Kidney epithelial cell (primary cell): ENCODE data around the gene FGFR3. TPM values are rescaled to one million over a fixed set of nuclear protein-coding genes. Genes with fewer than 3 reads are reported as not detected.

Source experiments
- DNase-seq: peaks from one replicate; pipeline ENCODE4 v3.0.0-alpha.2; 2010; ENCODE audit warnings: low read depth
- H3K27me3 ChIP-seq: 2 replicates; pipeline ENCODE4 v1.6.0; 2011; ENCODE audit warnings: low read length; ENCODE audit not compliant: control insufficient read depth, insufficient read depth
- H3K36me3 ChIP-seq: 2 replicates; pipeline ENCODE4 v1.5.1; 2011; ENCODE audit warnings: low read length; ENCODE audit not compliant: control insufficient read depth, insufficient read depth
- H3K4me3 ChIP-seq: 2 replicates; pipeline ENCODE4 v1.5.1; 2011; ENCODE audit warnings: low read depth, mild to moderate bottlenecking, control low read depth, low read length
- total RNA-seq: library from RNA; depleted of rRNA; stranded (reverse); fragments of >200 nt; gene quantifications from 2 replicates; pipeline ENCODE4 v1.2.3, GENCODE V29; 2015
- TF ChIP-seq, protein P1 (sequence below): IDR thresholded peaks from 2 replicates; pipeline ENCODE4 v1.5.1; 2011; ENCODE audit warnings: mild to moderate bottlenecking, moderate library complexity, low read length, control low read depth, inconsistent platforms; ENCODE audit not compliant: insufficient read depth, poor library complexity, severe bottlenecking

FGFR3 gene
- total RNA-seq, 1 donor from 2014 or later, result 3.2 TPM

DNA sequence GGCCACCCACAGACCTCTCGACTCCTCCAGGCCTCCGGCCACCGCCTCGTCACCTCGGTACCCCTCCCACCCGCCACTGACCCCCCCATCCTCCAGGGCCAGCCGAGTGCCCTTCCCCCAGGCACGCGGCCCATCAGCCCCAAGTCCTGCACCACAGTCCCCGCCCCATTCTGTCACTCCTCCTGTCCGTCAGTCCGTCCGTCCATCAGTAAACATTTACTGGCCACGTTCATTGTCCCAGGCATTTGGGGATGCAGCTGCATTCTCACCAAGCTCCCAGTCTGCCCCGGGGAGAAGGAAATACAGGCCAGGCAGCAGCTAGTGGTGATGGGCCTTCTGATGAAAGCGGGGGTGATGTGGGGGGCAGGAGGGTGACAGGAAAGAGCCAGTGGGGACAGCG lies 35.3 kb upstream of the FGFR3 start:
- Histone ChIP-seq H3K4me3 (no peak overlapping the region), H3K36me3 (no peaks in the 10 kb centered on the region), H3K27me3 (peaks cover 4% of the 10 kb centered on the region)
- TF ChIP-seq, protein P1, sequence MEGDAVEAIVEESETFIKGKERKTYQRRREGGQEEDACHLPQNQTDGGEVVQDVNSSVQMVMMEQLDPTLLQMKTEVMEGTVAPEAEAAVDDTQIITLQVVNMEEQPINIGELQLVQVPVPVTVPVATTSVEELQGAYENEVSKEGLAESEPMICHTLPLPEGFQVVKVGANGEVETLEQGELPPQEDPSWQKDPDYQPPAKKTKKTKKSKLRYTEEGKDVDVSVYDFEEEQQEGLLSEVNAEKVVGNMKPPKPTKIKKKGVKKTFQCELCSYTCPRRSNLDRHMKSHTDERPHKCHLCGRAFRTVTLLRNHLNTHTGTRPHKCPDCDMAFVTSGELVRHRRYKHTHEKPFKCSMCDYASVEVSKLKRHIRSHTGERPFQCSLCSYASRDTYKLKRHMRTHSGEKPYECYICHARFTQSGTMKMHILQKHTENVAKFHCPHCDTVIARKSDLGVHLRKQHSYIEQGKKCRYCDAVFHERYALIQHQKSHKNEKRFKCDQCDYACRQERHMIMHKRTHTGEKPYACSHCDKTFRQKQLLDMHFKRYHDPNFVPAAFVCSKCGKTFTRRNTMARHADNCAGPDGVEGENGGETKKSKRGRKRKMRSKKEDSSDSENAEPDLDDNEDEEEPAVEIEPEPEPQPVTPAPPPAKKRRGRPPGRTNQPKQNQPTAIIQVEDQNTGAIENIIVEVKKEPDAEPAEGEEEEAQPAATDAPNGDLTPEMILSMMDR, result no peak
- no peak for DNase-seq

DNA sequence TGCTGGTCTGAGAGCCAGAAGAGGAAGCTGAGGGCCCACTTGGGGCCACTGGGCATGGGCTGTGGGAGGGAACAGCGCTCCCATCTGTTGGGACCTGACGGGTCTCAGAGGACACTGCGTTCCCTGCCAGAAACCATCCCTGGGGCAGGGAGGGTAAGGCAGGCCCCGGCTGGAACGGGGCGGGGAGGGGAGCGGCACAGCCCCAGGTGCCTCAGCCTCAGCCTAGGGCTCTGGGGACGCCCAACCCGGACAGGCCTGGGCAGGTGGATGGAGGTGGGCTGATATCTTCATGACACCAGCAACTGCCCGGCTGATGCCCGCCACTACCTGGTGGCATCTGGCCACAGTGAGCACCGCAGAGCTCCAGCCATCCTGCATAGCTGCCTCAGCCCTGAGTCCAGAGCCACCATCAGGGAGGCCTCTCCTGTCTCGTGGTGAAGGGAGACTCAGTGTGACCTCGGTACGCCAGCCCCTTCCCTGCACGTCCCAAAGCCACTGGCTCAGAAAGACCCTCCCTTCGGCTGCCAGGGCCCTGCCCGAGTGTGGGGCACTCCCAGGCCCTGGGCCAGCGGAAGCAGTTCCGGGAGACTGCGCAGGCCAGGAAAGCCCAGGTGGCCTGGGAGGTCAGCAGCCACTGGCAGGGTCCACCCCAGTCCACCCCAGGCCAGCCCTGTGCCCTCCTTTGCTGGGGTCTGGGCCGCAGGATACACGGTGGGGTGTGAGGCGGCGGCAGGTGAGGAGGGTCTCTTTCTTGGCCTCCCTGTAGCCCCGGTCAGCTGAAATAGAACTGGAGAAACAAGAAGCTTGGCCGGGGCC lies 34.6 kb upstream of the FGFR3 start:
- TF ChIP-seq, protein P1, result no peak

DNA sequence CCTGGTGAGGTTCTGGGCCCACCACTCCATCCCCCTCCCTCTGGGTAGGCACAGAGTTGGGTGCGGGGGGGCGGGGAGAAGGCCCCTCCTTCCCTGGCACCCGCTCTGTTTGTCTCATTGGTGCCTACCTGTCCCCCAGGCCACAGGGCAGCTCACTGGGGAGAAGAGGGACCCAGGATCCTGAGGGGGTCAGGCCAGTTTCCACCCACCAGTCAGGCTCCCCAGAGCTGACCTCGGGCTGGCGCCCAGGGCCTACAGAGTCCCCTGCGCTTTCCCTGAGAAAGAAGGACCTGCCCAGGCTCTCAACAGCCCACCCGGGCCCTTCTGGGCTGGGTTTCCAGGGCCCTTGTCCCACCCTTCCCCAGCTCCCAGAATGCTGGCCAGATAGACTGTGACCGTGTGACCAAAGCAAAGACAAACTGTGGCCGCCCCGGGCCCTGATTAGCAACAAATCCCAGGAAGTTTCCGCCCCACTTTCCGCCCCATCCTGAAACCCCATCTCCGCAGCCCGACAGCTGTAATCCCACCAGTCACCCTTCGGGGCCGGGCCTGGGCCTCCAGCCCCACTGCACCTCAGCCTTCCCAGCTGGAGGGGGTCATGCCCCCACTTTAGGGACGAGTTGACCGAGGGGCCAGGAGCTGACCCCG lies 33.8 kb upstream of the FGFR3 start:
- Histone ChIP-seq H3K36me3 (no peaks in the 10 kb centered on the region), H3K4me3 (no peak overlapping the region), H3K27me3 (peaks cover 6% of the 10 kb centered on the region)
- TF ChIP-seq, protein P1, result no peak
- no peak for DNase-seq

More for the DNA sequence above, 34.6 kb upstream of the FGFR3 start:
- DNase-seq, result no peak
- Histone ChIP-seq H3K27me3 (peaks cover 6% of the 10 kb centered on the region), H3K4me3 (no peak overlapping the region), H3K36me3 (no peaks in the 10 kb centered on the region)

DNA sequence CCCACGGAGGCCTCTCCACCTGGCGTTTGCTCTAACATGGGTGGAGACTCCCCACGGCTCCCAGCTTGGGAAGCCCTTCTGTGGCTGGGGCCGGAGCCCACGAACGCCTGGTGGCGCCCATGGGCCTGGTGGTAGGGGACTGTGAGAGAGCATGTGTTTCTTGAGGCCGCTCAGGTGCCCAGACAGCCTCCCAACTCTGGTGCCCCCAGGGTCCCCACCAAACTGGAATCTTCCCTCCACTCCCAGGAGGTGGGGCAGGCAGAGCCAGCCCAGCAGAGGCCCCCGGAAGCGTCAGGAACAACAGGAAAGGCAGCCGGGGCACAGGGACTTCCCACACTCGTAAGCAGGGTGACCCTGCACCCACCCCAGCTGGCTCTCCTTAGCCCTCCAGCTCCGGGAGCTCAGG lies 33.3 kb upstream of the FGFR3 start:
- Histone ChIP-seq H3K36me3 (no peaks in the 10 kb centered on the region), H3K4me3 (no peak overlapping the region), H3K27me3 (peaks cover 6% of the 10 kb centered on the region)
- no peak for DNase-seq
- TF ChIP-seq, protein P1, result no peak

DNA sequence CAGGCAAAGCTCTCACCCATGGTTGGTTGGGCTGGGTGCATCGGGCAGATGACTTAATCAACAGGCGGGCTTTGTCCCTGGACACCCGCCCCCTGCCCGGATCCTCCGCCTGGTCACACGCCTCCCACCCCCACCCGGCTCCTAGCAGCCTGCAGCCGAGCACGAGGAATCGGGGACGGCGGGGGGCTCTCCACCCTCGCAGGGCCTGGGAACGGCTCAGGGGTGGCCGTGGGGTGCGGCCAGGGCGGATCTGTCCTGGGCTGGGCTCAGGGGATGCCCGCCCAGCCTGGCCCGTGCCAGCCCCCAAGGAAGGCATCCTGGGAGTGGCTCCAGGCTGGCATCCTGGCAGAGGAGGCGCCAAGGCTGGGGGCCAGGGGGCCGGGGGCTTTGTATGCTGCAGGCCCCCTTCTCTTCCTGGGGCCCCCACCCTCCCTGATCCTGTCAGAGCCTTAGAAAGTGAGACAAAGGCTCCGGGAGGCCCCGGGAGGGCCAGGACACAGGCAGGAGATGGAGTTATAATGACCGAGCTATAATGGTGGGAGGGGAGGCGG lies 32.5 kb upstream of the FGFR3 start:
- DNase-seq, result no peak
- Histone ChIP-seq H3K36me3 (no peaks in the 10 kb centered on the region), H3K4me3 (no peak overlapping the region), H3K27me3 (peaks cover 6% of the 10 kb centered on the region)
- TF ChIP-seq, protein P1, result no peak
